ENCODE measurements around the gene MTIF3.

GRCh38 chr13:27415116-27415515, 35.2 kb downstream of the MTIF3 start:
- TF ChIP-seq CTCF (IDR thresholded peaks at IDR 0.05) (no peak), ATF2 (CRISPR knock-in tag; IDR thresholded peaks at IDR 0.05; ENCODE audit: borderline replicate concordance, low read depth) (no peak), ZSCAN18 (CRISPR knock-in tag; IDR thresholded peaks at IDR 0.05) (no peak), USF2 (CRISPR knock-in tag; IDR thresholded peaks at IDR 0.05) (no peak), STAT6 (CRISPR knock-in tag; conservative IDR thresholded peaks at IDR 0.05; ENCODE audit: low read depth) (no peak), ATF6 (CRISPR knock-in tag; IDR thresholded peaks at IDR 0.05) (no peak)
